GM12865 (cell line): Measurements from ENCODE around the gene HOXA13.

Experiments
- DNase-seq: peaks from one replicate; pipeline ENCODE4 v3.0.0; 2010; ENCODE audit warnings: low read depth
- H3K4me3 ChIP-seq: 2 replicates; pipeline ENCODE4 v1.5.1; 2011; ENCODE audit warnings: mild to moderate bottlenecking, low read depth, low read length, control low read depth
- CTCF ChIP-seq: IDR thresholded peaks from 2 replicates; pipeline ENCODE4 v1.5.1; 2011; ENCODE audit warnings: low read length, control low read depth, low read depth, inconsistent platforms; ENCODE audit not compliant: insufficient read depth; ENCODE audit errors: missing control alignments

The HOXA13 gene

DNA sequence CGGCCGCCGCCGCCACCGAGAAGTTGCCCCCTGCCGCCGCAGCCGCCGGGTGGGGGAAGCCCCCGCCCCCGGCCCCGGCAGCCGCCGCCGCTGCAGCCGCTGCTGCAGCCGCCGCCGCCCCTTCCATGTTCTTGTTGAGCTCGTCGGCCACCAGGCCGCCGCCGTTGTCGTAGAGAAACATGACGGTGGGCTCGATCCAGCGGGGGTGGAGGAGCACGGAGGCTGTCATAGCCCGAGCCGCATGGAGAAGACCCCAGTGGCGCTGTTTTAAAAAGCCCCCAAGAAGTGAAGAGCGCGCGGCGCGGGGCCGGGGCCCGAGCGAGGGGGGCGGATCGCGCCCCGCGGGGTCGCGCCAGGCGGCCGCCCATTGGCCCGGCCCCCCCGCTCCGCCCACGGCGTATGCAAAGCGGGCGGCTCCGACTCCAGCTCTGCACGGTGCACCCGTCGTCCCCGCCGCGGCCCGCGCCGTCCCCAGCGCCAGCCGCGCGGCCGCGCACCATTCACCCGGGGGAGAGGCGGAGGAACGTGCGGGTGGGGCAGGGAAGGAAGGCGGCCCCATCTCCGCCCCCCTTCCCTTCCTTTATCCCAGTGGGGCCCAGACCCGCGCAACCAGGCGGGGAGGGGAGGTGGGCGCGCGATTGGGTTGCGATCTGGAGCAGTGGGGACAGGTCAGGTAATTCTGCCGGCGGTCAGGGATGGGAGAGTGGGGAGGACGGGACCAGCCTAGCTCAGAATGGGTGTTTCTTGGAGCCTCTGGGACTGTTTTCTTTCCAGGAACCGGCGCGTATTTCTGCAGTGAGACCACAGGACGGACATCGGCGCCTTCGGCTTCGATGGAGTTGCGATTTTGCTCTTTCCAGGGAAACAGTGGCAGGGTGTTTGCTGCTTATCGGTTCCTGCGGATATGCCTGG is at the start of gene HOXA13:
Gene HOXA13 (minus strand): TSS at position 243 of the 912 bp plus-strand sequence. CDS start 14 bp downstream, at position 229.
- no peak for DNase-seq
- no peak for TF ChIP-seq CTCF
- peak within 1 kb of the TSS; percentile 34 for H3K4me3 ChIP-seq

DNA sequence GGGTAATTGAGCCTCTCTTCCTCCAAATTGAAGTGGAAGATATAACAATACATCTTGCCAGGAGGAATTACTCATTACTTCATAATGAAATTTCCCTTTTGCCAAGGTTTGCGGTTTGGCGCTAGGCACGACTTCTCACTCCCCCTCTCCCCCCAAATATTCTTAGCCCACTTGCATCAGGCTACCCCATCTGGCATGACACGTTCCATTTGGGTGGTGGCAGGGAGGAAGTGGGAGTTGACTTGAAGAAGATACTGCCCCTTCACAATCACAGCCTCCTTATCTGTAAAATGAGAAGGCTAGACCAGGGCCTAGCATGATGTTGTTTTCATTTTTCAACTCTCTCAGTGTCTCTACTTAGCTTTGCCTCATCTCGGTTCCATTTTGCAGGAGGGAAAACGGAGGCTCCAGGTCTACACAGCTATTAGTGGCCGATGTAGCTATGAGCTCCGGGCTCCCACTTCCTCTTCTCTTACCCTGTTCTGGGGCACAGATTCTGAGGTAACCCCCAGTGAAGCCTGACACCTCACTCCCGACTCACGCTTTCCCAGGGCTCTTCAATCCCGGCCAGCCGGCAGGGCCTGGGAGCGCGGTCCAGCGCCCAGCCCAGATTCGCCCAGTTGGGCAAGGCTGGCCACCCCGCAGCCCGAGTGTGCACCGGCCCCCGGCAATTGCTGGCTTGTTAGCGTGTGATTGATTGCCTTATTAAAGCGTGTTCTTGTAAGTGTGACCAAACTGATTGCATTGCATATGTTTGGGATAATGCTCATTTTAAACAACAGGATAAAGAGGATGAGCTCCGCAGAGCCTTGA is 49.2 kb upstream of the HOXA13 start:
- no peak for TF ChIP-seq CTCF
- no peak overlapping the region for H3K4me3 ChIP-seq
- no peak for DNase-seq

- H3K4me3 ChIP-seq, result no peak overlapping the region
- no peak for TF ChIP-seq CTCF
- no peak for DNase-seq
These were observed 48.5 kb upstream of the HOXA13 start for GRCh38 chr7:27248427-27248806.

- TF ChIP-seq CTCF, result no peak
- no peak for DNase-seq
- no peak overlapping the region for H3K4me3 ChIP-seq
These were observed 47.8 kb upstream of the HOXA13 start for GRCh38 chr7:27247452-27248426.

DNA sequence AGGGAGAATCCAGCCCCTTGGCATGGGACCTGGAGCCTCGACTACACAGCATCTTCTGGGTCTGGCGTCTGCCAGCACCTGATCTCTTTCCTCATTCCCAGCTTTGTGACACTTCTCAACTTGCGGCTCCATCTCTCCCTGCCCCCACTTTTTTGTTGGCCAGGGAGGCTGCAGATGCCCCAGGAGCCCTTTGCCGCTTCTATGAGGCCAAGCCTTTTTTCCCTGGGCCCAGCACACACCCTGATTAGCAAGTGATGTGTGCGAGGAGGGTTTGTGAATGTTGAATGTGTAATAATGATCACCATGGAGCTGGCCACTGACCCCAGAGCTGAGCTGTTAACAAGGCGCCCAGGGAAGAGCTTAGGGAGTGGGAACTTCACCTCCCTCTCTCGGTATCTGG is 47.1 kb upstream of the HOXA13 start:
- no peak for DNase-seq
- no peak for TF ChIP-seq CTCF
- no peak overlapping the region for H3K4me3 ChIP-seq
